Endothelial cell of umbilical vein (primary cell): ENCODE data around the gene KCNH1.

Experiments
- CTCF ChIP-seq, 2 donors: IDR thresholded peaks; 1 replicate in 1 of 2; 2 replicates in 1 of 2; pipeline ENCODE4 v1.5.1; 2011; ENCODE audit warnings: low read length in 2 of 2, mild to moderate bottlenecking in 2 of 2, moderate library complexity in 2 of 2, control low read depth in 1 of 2, inconsistent platforms in 1 of 2, low read depth in 1 of 2; ENCODE audit not compliant: insufficient read depth in 1 of 2; ENCODE audit errors: extremely low read depth in 1 of 2
- EZH2 ChIP-seq: IDR thresholded peaks from 2 replicates; pipeline ENCODE4 v1.6.1; 2012; ENCODE audit warnings: borderline replicate concordance, low read depth, mild to moderate bottlenecking, moderate library complexity, low read length, inconsistent platforms; ENCODE audit not compliant: severe bottlenecking
- FOS ChIP-seq: IDR thresholded peaks from 2 replicates; pipeline ENCODE4 v1.6.1; 2011; ENCODE audit warnings: mild to moderate bottlenecking, low read length, moderate library complexity, borderline replicate concordance; ENCODE audit not compliant: insufficient read depth
- GATA2 ChIP-seq: IDR thresholded peaks from 2 replicates; pipeline ENCODE4 v1.7.0; 2011; ENCODE audit warnings: low read depth, mild to moderate bottlenecking, moderate library complexity, mixed read lengths, low read length; ENCODE audit not compliant: insufficient read length, insufficient read depth
- MAX ChIP-seq: IDR thresholded peaks from 2 replicates; pipeline ENCODE4 v1.6.1; 2011; ENCODE audit not compliant: insufficient read depth, insufficient read length
- MYC ChIP-seq: IDR thresholded peaks from one replicate; pipeline ENCODE4 v1.6.1; 2011; ENCODE audit warnings: mild to moderate bottlenecking, low read depth, low read length
- POLR2A ChIP-seq: IDR thresholded peaks from 2 replicates; pipeline ENCODE4 v1.6.1; 2012; ENCODE audit warnings: low read depth, mild to moderate bottlenecking, control low read depth, low read length
- POLR2AphosphoS5 ChIP-seq: IDR thresholded peaks from 2 replicates; pipeline ENCODE4 v1.6.1; 2012; ENCODE audit warnings: low read depth, mild to moderate bottlenecking, control low read depth, low read length, moderate library complexity; ENCODE audit not compliant: insufficient read depth

DNA sequence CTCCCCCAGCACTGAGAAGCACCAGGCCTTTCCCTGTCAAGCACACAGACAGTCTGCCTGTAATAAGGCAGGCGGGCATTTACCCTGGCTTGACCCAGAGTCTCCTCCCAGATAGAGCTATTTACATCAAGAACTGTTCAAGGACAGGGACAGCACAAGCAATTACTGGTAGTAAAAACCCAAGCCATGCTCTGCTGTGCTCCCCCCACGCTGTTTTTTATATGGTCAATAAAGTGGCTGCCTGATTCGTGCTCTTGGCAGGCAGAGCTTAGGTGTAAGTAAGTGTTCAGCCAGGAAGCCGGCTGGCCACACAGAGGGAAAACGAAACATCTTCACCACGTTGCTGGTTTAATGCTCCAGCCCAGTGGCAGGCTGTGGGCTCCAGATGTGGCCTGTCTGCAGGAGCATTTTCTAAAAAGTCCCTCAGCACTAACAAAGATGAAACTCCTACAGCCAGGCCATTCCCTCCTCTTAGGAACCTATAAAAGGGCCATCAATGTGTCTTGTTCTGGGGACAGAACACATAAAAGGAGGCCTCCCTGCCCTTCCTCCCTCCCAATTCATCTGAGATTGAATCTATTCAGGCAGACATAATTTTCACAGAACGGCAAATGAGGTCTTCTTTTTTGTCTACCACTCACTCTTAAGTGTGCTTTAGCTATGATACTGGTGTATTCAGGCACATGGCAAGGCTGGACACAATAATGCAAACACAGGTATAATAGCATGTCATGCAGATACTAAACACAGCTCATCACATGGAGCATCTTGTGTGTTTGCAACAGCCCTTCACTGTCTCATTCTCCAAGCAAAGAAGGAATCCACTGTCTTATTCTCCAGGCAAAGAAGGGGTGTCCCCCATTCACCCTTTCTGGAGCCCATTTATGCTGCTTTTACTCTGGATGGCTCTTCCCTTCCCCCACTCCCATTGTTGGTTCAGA is 426.4 kb downstream of the KCNH1 start:
- no peak for TF ChIP-seq CTCF (IDR thresholded peaks at IDR 0.05; ENCODE audit: extremely low read depth in 1 of 2, insufficient read depth in 1 of 2, low read depth in 1 of 2, low read length in 2 of 2)
- no peak for TF ChIP-seq MAX
- TF ChIP-seq POLR2AphosphoS5 = no peak
- no peak for TF ChIP-seq GATA2
- TF ChIP-seq FOS = no peak
- no peak for TF ChIP-seq MYC
- no peak for TF ChIP-seq EZH2
- TF ChIP-seq POLR2A = no peak
